Transverse colon (tissue), 4 donors: Measurements from ENCODE around the gene NCKIPSD. TPM values are rescaled to one million over a fixed set of nuclear protein-coding genes. Genes with fewer than 3 reads are reported as not detected.

Source experiments
- DNase-seq: peaks from one replicate; pipeline ENCODE4 v3.0.0-alpha.2; 2019
- H3K27ac ChIP-seq, 4 donors: fragments of 200-600 bp; sonication (generic); 2 replicates each; pipeline ENCODE4 v1.5.1; 2016 to 2018; ENCODE audit warnings: inconsistent platforms in 4 of 4
- H3K27me3 ChIP-seq: fragments of 200-600 bp; sonication (generic); 2 replicates; pipeline ENCODE4 v1.5.1; 2017; ENCODE audit warnings: inconsistent platforms
- H3K36me3 ChIP-seq, 4 donors: fragments of 200-600 bp; sonication (generic); 2 replicates each; pipeline ENCODE4 v1.5.1; 2017 to 2019; ENCODE audit warnings: inconsistent platforms in 4 of 4
- H3K4me1 ChIP-seq, 4 donors: fragments of 200-600 bp; sonication (generic); 2 replicates each; pipeline ENCODE4 v1.5.1; 2017 to 2020; ENCODE audit warnings: inconsistent platforms in 4 of 4
- H3K4me3 ChIP-seq, 4 donors: fragments of 200-600 bp; sonication (generic); 1 replicate in 1 of 4; 2 replicates in 3 of 4; pipeline versions ENCODE4 v1.5.1 to v1.6.1; 2017 to 2019; ENCODE audit warnings: inconsistent platforms in 4 of 4
- H3K9me3 ChIP-seq, 2 donors: fragments of 200-600 bp; sonication (generic); 2 replicates each; pipeline ENCODE4 v1.5.1; 2017 to 2019; ENCODE audit warnings: inconsistent platforms in 2 of 2
- CTCF ChIP-seq, 5 experiments: fragments of 200-600 bp in 3 of 5; fragments of 450-650 bp in 2 of 5; sonication (generic) in 3 of 5; IDR thresholded peaks; 1 replicate in 2 of 5; 2 replicates in 3 of 5; pipeline ENCODE4 v1.5.1; 2016 to 2017; ENCODE audit warnings: antibody characterized with exemption in 5 of 5, inconsistent platforms in 3 of 5, mild to moderate bottlenecking in 2 of 5, moderate library complexity in 1 of 5
- EP300 ChIP-seq: sonication (generic); formaldehyde crosslinking; IDR thresholded peaks from one replicate; pipeline ENCODE4 v1.6.1; 2017; ENCODE audit warnings: antibody characterized with exemption, low read depth
- POLR2A ChIP-seq: fragments of 450-650 bp; IDR thresholded peaks from one replicate; pipeline ENCODE4 v1.6.1; 2016; ENCODE audit warnings: antibody characterized with exemption, mild to moderate bottlenecking, moderate library complexity
- POLR2AphosphoS5 ChIP-seq, 3 donors: sonication (generic); formaldehyde crosslinking; IDR thresholded peaks; one replicate each; pipeline ENCODE4 v1.6.1; 2016; ENCODE audit warnings: antibody characterized with exemption in 3 of 3
- WGBS, 2 donors: methylation state at CpG; one replicate each; pipeline ENCODE4 v1.1.5; 2018; ENCODE audit warnings: low coverage in 1 of 2; 5-methylcytosine and 5-hydroxymethylcytosine counted together
- in situ Hi-C, 4 donors: fragments of 200-750 bp; cut with MboI; loops; one replicate each; pipeline versions ENCODE4 v1.15.0 to v1.15.1; 2017; ENCODE audit warnings: low sequenced_read_pairs in 3 of 4, low pct_ligation_motif_present in 1 of 4, low pct_unique_long_range_greater_than_20kb in 1 of 4
- intact Hi-C: fragments of 100-400 bp; cut with DNase I; formaldehyde crosslinking; loops from one replicate; pipeline ENCODE4 v1.15.1; 2023; ENCODE audit warnings: low total_unique reads
- total RNA-seq, 4 donors: library from RNA; depleted of rRNA; stranded (reverse); fragments of >200 nt; gene quantifications; one replicate each; pipeline ENCODE4 v1.1.0, GENCODE V29; 2016

The NCKIPSD gene
- total RNA-seq, 4 donors from 2014 or later: 42.3 to 74.6 (median 49.2) TPM

GRCh38 chr3:48672522-48672921 is 13.2 kb downstream of the NCKIPSD start:
- Histone ChIP-seq H3K4me3 (no peak overlapping the region), H3K9me3 (no peaks in the 10 kb centered on the region), H3K27ac (no peak overlapping the region), H3K27me3 (no peaks in the 10 kb centered on the region), H3K36me3 (no peaks in the 10 kb centered on the region), H3K4me1 (no peaks in the 10 kb centered on the region)
- in situ Hi-C loops: no loop called here
- TF ChIP-seq POLR2A: no peak
- TF ChIP-seq CTCF (IDR thresholded peaks at IDR 0.05): no peak
- TF ChIP-seq POLR2AphosphoS5 (IDR thresholded peaks at IDR 0.05): no peak
- no peak for TF ChIP-seq EP300
- intact Hi-C loops: no loop called here
- 45 to 75% methylated on average over 1 of the region's 1 CpG for WGBS, 2 donors
- no peak for DNase-seq

- WGBS, 2 donors: 90% methylated on average over 2 to 4 of the region's 4 CpGs
- DNase-seq: no peak
These were observed 20.8 kb downstream of the NCKIPSD start for GRCh38 chr3:48664929-48665328.

GRCh38 chr3:48664313-48664644 is 21.4 kb downstream of the NCKIPSD start:
- peak overlapping the region in 1 of 4 donors; percentile 42 for H3K4me3 ChIP-seq
- H3K36me3 ChIP-seq: no peaks in the 10 kb centered on the region
- DNase-seq: no peak
- peaks cover 6 to 26% (median 18%) of the 10 kb centered on the region in 4 donors for H3K4me1 ChIP-seq
- no peak for TF ChIP-seq POLR2AphosphoS5 (IDR thresholded peaks at IDR 0.05)
- TF ChIP-seq CTCF (IDR thresholded peaks at IDR 0.05): peak in 1 of 5 experiments; percentile 9
- TF ChIP-seq EP300: no peak
- no peak for TF ChIP-seq POLR2A
- peak overlapping the region; percentile 20 to 82 (median 77) for H3K27ac ChIP-seq
- in situ Hi-C loops: no loop called here
- H3K27me3 ChIP-seq: peaks cover 28% of the 10 kb centered on the region
- intact Hi-C loops: no loop called here
- no peaks in the 10 kb centered on the region for H3K9me3 ChIP-seq
- WGBS, 2 donors: 63 to 78% methylated on average over 6 to 11 of the region's 11 CpGs

More at GRCh38 chr3:48664929-48665328, 20.8 kb downstream of the NCKIPSD start:
- Histone ChIP-seq H3K27ac (peak overlapping the region in 1 of 4 donors; percentile 75), H3K9me3 (no peaks in the 10 kb centered on the region), H3K27me3 (peaks cover 28% of the 10 kb centered on the region), H3K4me3 (no peak overlapping the region), H3K4me1 (peaks cover 6 to 26% (median 18%) of the 10 kb centered on the region in 4 donors), H3K36me3 (no peaks in the 10 kb centered on the region)
- intact Hi-C loops: no loop called here
- TF ChIP-seq CTCF (IDR thresholded peaks at IDR 0.05) (no peak), EP300 (no peak), POLR2A (no peak), POLR2AphosphoS5 (IDR thresholded peaks at IDR 0.05) (no peak)
- in situ Hi-C loops: no loop called here

GRCh38 chr3:48663489-48664312 is 22.0 kb downstream of the NCKIPSD start:
- intact Hi-C loops: no loop called here
- H3K4me3 ChIP-seq: peak overlapping the region; percentile 8 to 52 (median 37)
- TF ChIP-seq CTCF (IDR thresholded peaks at IDR 0.05) (peak; percentile 54 to 82 (median 70)), EP300 (no peak), POLR2A (peak; percentile 64), POLR2AphosphoS5 (IDR thresholded peaks at IDR 0.05) (peak; percentile 6 to 75 (median 59))
- H3K36me3 ChIP-seq: no peaks in the 10 kb centered on the region
- DNase-seq: peak; percentile 97
- in situ Hi-C loops: no loop called here
- peak overlapping the region; percentile 69 to 82 (median 77) for H3K27ac ChIP-seq
- H3K4me1 ChIP-seq: peaks cover 6 to 26% (median 18%) of the 10 kb centered on the region in 4 donors
- WGBS, 2 donors: 1% methylated on average over 52 of the region's 66 CpGs; no CpG with 5 or more reads in 1 of the 2 donors
- no peaks in the 10 kb centered on the region for H3K9me3 ChIP-seq
- H3K27me3 ChIP-seq: peaks cover 28% of the 10 kb centered on the region
